ENCODE data around the gene CROCC2. TPM values are rescaled to one million over a fixed set of nuclear protein-coding genes. Genes with fewer than 3 reads are reported as not detected.

Gene CROCC2
- polyA plus RNA-seq, 1 donor = 0.09 TPM

- no CpG with 5 or more reads among the region's 2 CpGs for WGBS (ENCODE audit: insufficient coverage, low lambda C conversion rate)
- H3K4me1 ChIP-seq (ENCODE audit: control insufficient read depth, insufficient read depth, low read length) = peaks cover 9% of the 10 kb centered on the region
- peaks cover 5% of the 10 kb centered on the region for H3K27me3 ChIP-seq (ENCODE audit: control insufficient read depth, insufficient read depth, low read length)
- H3K4me3 ChIP-seq (ENCODE audit: low read length) = no peak overlapping the region
- DNase-seq = no peak
- H3K36me3 ChIP-seq (ENCODE audit: control insufficient read depth, insufficient read depth, low read length) = no peaks in the 10 kb centered on the region
- peaks cover 6% of the 10 kb centered on the region for H3K9me3 ChIP-seq (ENCODE audit: control insufficient read depth, low read depth, low read length)
- H3K27ac ChIP-seq (ENCODE audit: low read length) = no peak overlapping the region
Observed at GRCh38 chr2:241009191-241009590, 103.1 kb downstream of the CROCC2 start.

- Histone ChIP-seq H3K9me3 (ENCODE audit: control insufficient read depth, low read depth, low read length) (peaks cover 3% of the 10 kb centered on the region), H3K4me1 (ENCODE audit: control insufficient read depth, insufficient read depth, low read length) (peaks cover 9% of the 10 kb centered on the region), H3K27ac (ENCODE audit: low read length) (peak overlapping the region; percentile 12), H3K4me3 (ENCODE audit: low read length) (no peak overlapping the region), H3K27me3 (ENCODE audit: control insufficient read depth, insufficient read depth, low read length) (peaks cover 5% of the 10 kb centered on the region), H3K36me3 (ENCODE audit: control insufficient read depth, insufficient read depth, low read length) (no peaks in the 10 kb centered on the region)
- WGBS (ENCODE audit: insufficient coverage, low lambda C conversion rate) = 20% methylated on average over 2 of the region's 28 CpGs
- DNase-seq = peak in 1 of 2 donors; percentile 26
Observed at GRCh38 chr2:241009601-241010530, 103.7 kb downstream of the CROCC2 start.

- H3K27me3 ChIP-seq (ENCODE audit: control insufficient read depth, insufficient read depth, low read length) = peaks cover 5% of the 10 kb centered on the region
- no CpG with 5 or more reads among the region's 12 CpGs for WGBS (ENCODE audit: insufficient coverage, low lambda C conversion rate)
- peaks cover 9% of the 10 kb centered on the region for H3K4me1 ChIP-seq (ENCODE audit: control insufficient read depth, insufficient read depth, low read length)
- no peak overlapping the region for H3K27ac ChIP-seq (ENCODE audit: low read length)
- no peak overlapping the region for H3K4me3 ChIP-seq (ENCODE audit: low read length)
- DNase-seq = no peak
- H3K36me3 ChIP-seq (ENCODE audit: control insufficient read depth, insufficient read depth, low read length) = no peaks in the 10 kb centered on the region
- H3K9me3 ChIP-seq (ENCODE audit: control insufficient read depth, low read depth, low read length) = no peaks in the 10 kb centered on the region
Observed at GRCh38 chr2:241010531-241011295, 104.6 kb downstream of the CROCC2 start.

GRCh38 chr2:241011296-241011600 is 105.1 kb downstream of the CROCC2 start:
- no peak for DNase-seq
- WGBS (ENCODE audit: insufficient coverage, low lambda C conversion rate) = no CpG with 5 or more reads among the region's 9 CpGs
- H3K27me3 ChIP-seq (ENCODE audit: control insufficient read depth, insufficient read depth, low read length) = peaks cover 5% of the 10 kb centered on the region
- peaks cover 9% of the 10 kb centered on the region for H3K4me1 ChIP-seq (ENCODE audit: control insufficient read depth, insufficient read depth, low read length)
- H3K27ac ChIP-seq (ENCODE audit: low read length) = no peak overlapping the region
- no peaks in the 10 kb centered on the region for H3K36me3 ChIP-seq (ENCODE audit: control insufficient read depth, insufficient read depth, low read length)
- H3K9me3 ChIP-seq (ENCODE audit: control insufficient read depth, low read depth, low read length) = no peaks in the 10 kb centered on the region
- H3K4me3 ChIP-seq (ENCODE audit: low read length) = no peak overlapping the region

GRCh38 chr2:241011751-241012510 is 105.8 kb downstream of the CROCC2 start:
- Histone ChIP-seq H3K4me1 (ENCODE audit: control insufficient read depth, insufficient read depth, low read length) (peaks cover 9% of the 10 kb centered on the region), H3K27me3 (ENCODE audit: control insufficient read depth, insufficient read depth, low read length) (peaks cover 5% of the 10 kb centered on the region), H3K36me3 (ENCODE audit: control insufficient read depth, insufficient read depth, low read length) (no peaks in the 10 kb centered on the region), H3K4me3 (ENCODE audit: low read length) (no peak overlapping the region), H3K9me3 (ENCODE audit: control insufficient read depth, low read depth, low read length) (no peaks in the 10 kb centered on the region), H3K27ac (ENCODE audit: low read length) (no peak overlapping the region)
- WGBS (ENCODE audit: insufficient coverage, low lambda C conversion rate) = no CpG with 5 or more reads among the region's 29 CpGs
- DNase-seq = no peak

GRCh38 chr2:241014224-241014623 is 108.1 kb downstream of the CROCC2 start:
- peaks cover 9% of the 10 kb centered on the region for H3K4me1 ChIP-seq (ENCODE audit: control insufficient read depth, insufficient read depth, low read length)
- peaks cover 5% of the 10 kb centered on the region for H3K27me3 ChIP-seq (ENCODE audit: control insufficient read depth, insufficient read depth, low read length)
- no peak overlapping the region for H3K27ac ChIP-seq (ENCODE audit: low read length)
- DNase-seq = no peak
- no peak overlapping the region for H3K4me3 ChIP-seq (ENCODE audit: low read length)
- no peaks in the 10 kb centered on the region for H3K9me3 ChIP-seq (ENCODE audit: control insufficient read depth, low read depth, low read length)
- whole genome bisulfite sequencing (ENCODE audit: insufficient coverage, low lambda C conversion rate) = 100% methylated on average over 1 of the region's 6 CpGs
- no peaks in the 10 kb centered on the region for H3K36me3 ChIP-seq (ENCODE audit: control insufficient read depth, insufficient read depth, low read length)

GRCh38 chr2:241014764-241015163 is 108.6 kb downstream of the CROCC2 start:
- Histone ChIP-seq H3K4me3 (ENCODE audit: low read length) (no peak overlapping the region), H3K27me3 (ENCODE audit: control insufficient read depth, insufficient read depth, low read length) (peaks cover 2% of the 10 kb centered on the region), H3K36me3 (ENCODE audit: control insufficient read depth, insufficient read depth, low read length) (no peaks in the 10 kb centered on the region), H3K9me3 (ENCODE audit: control insufficient read depth, low read depth, low read length) (no peaks in the 10 kb centered on the region), H3K27ac (ENCODE audit: low read length) (no peak overlapping the region), H3K4me1 (ENCODE audit: control insufficient read depth, insufficient read depth, low read length) (peaks cover 7% of the 10 kb centered on the region)
- no peak for DNase-seq
- WGBS (ENCODE audit: insufficient coverage, low lambda C conversion rate) = no CpG with 5 or more reads among the region's 10 CpGs

GRCh38 chr2:241015439-241015838 is 109.3 kb downstream of the CROCC2 start:
- WGBS (ENCODE audit: insufficient coverage, low lambda C conversion rate) = no CpG with 5 or more reads among the region's 13 CpGs
- H3K36me3 ChIP-seq (ENCODE audit: control insufficient read depth, insufficient read depth, low read length) = no peaks in the 10 kb centered on the region
- H3K4me1 ChIP-seq (ENCODE audit: control insufficient read depth, insufficient read depth, low read length) = peaks cover 4% of the 10 kb centered on the region

GRCh38 chr2:241017228-241017940 is 111.2 kb downstream of the CROCC2 start:
- H3K4me3 ChIP-seq (ENCODE audit: low read length) = no peak overlapping the region
- H3K36me3 ChIP-seq (ENCODE audit: control insufficient read depth, insufficient read depth, low read length) = no peaks in the 10 kb centered on the region
- H3K27ac ChIP-seq (ENCODE audit: low read length) = no peak overlapping the region
- DNase-seq = no peak
- no CpG with 5 or more reads among the region's 13 CpGs for WGBS (ENCODE audit: insufficient coverage, low lambda C conversion rate)
- H3K4me1 ChIP-seq (ENCODE audit: control insufficient read depth, insufficient read depth, low read length) = no peaks in the 10 kb centered on the region
- H3K27me3 ChIP-seq (ENCODE audit: control insufficient read depth, insufficient read depth, low read length) = no peaks in the 10 kb centered on the region
- peaks cover 3% of the 10 kb centered on the region for H3K9me3 ChIP-seq (ENCODE audit: control insufficient read depth, low read depth, low read length)

More at GRCh38 chr2:241015439-241015838, 109.3 kb downstream of the CROCC2 start:
- Histone ChIP-seq H3K4me3 (ENCODE audit: low read length) (no peak overlapping the region), H3K9me3 (ENCODE audit: control insufficient read depth, low read depth, low read length) (peaks cover 3% of the 10 kb centered on the region), H3K27me3 (ENCODE audit: control insufficient read depth, insufficient read depth, low read length) (no peaks in the 10 kb centered on the region), H3K27ac (ENCODE audit: low read length) (no peak overlapping the region)
- no peak for DNase-seq

Data from large intestine (tissue), 3 donors.